HCT116 (cell line): Measurements from ENCODE around the gene ZSWIM4. TPM values are rescaled to one million over a fixed set of nuclear protein-coding genes. Genes with fewer than 3 reads are reported as not detected.

ENCODE experiments used
- ATAC-seq: fragments of 200-7000 bp; cut with Tn5 transposase; 2 replicates; pipeline ENCODE4 v1.9.1; 2020; ENCODE audit warnings: mild to moderate bottlenecking, moderate library complexity
- BruUV-seq: library from RNA; stranded (reverse); fragments of 400-500 nt; replicated peaks from 2 replicates; lab custom pipeline; 2021; lab: Mats Ljungman, UMichigan
- CTCF ChIA-PET: fragments of 300-600 bp; sonication (Branson Sonifier 250); formaldehyde crosslinking; loops from one replicate; lab custom pipeline; 2021; ENCODE audit warnings: antibody characterized with exemption; lab: Charles Lee
- POLR2A ChIA-PET: fragments of 300-600, 350-600 bp; sonication (Branson Sonifier 250); formaldehyde crosslinking; loops from one replicate; lab custom pipeline; 2021; ENCODE audit warnings: antibody characterized with exemption; lab: Charles Lee
- RAD21 ChIA-PET, 2 experiments: fragments of 300-600 bp; sonication (Branson Sonifier 250); formaldehyde crosslinking; loops; one replicate each; lab custom pipeline; 2023; ENCODE audit warnings: low total read pairs in 2 of 2; ENCODE audit not compliant: uncharacterized antibody in 2 of 2, unreplicated experiment in 2 of 2, low non-redundant PET in 1 of 2; lab: Charles Lee
- DNase-seq: peaks from one replicate; pipeline ENCODE4 v3.0.0-alpha.2; 2010; ENCODE audit warnings: low read depth, low spot score
- H2AFZ ChIP-seq: fragments of 200-600 bp; shearing (Covaris generic), sonication (generic); 2 replicates; pipeline ENCODE4 v1.6.1; 2017; ENCODE audit warnings: low read depth, mixed run types, mixed read lengths, antibody characterized with exemption, low read length; ENCODE audit not compliant: poor library complexity, severe bottlenecking
- H3K27ac ChIP-seq: 2 replicates; pipeline ENCODE4 v1.5.1; 2012; ENCODE audit warnings: low read depth, low read length
- H3K27me3 ChIP-seq: fragments of 200-600 bp; sonication (generic); 2 replicates; pipeline ENCODE4 v1.6.1; 2016; ENCODE audit warnings: mixed run types, low read length, mixed read lengths; ENCODE audit not compliant: insufficient read depth
- H3K36me3 ChIP-seq, 2 experiments: fragments of 200-500 bp in 1 of 2; fragments of 200-600 bp in 1 of 2; sonication (Bioruptor generic) in 1 of 2; sonication (generic) in 1 of 2; 2 replicates each; pipeline versions ENCODE4 v1.5.1 to v1.6.1; 2014 to 2016; ENCODE audit warnings: low read length in 2 of 2, inconsistent platforms in 1 of 2, mixed read lengths in 1 of 2, mixed run types in 1 of 2; ENCODE audit not compliant: insufficient read depth in 2 of 2, control insufficient read depth in 1 of 2
- H3K4me1 ChIP-seq, 2 experiments: fragments of 200-600 bp in 1 of 2; sonication (generic) in 1 of 2; 2 replicates each; pipeline versions ENCODE4 v1.5.1 to v1.6.1; 2012 to 2017; ENCODE audit warnings: low read length in 2 of 2, inconsistent platforms in 1 of 2, mild to moderate bottlenecking in 1 of 2, mixed read lengths in 1 of 2, mixed run types in 1 of 2, moderate library complexity in 1 of 2; ENCODE audit not compliant: insufficient read depth in 2 of 2, control insufficient read depth in 1 of 2
- H3K4me2 ChIP-seq: fragments of 200-600 bp; sonication (generic); 2 replicates; pipeline ENCODE4 v1.6.1; 2017; ENCODE audit warnings: mixed run types, low read length, mixed read lengths
- H3K4me3 ChIP-seq, 2 experiments: fragments of 200-600 bp in 1 of 2; sonication (generic) in 1 of 2; replicated peaks in 1 of 2; 2 replicates each; pipeline ENCODE4 v1.5.1; 2011 to 2016; ENCODE audit warnings: low read length in 2 of 2, control low read depth in 1 of 2, low read depth in 1 of 2, mild to moderate bottlenecking in 1 of 2, mixed read lengths in 1 of 2, mixed run types in 1 of 2
- H3K79me2 ChIP-seq: fragments of 200-600 bp; sonication (generic); 2 replicates; pipeline ENCODE4 v1.6.1; 2017; ENCODE audit warnings: mild to moderate bottlenecking, mixed run types, low read length, moderate library complexity, mixed read lengths; ENCODE audit not compliant: insufficient read depth
- H3K9ac ChIP-seq: fragments of 200-600 bp; sonication (generic); 2 replicates; pipeline ENCODE4 v1.6.1; 2016; ENCODE audit warnings: low read length, mixed read lengths
- H3K9me2 ChIP-seq: fragments of 200-600 bp; sonication (generic), shearing (Covaris generic); 2 replicates; pipeline ENCODE4 v1.6.1; 2017; ENCODE audit warnings: mixed run types, mild to moderate bottlenecking, moderate library complexity; ENCODE audit not compliant: insufficient read depth
- H3K9me3 ChIP-seq, 2 experiments: fragments of 200-500 bp in 1 of 2; fragments of 200-600 bp in 1 of 2; sonication (Bioruptor generic) in 1 of 2; sonication (generic) in 1 of 2; 2 replicates each; pipeline ENCODE4 v1.6.1; 2014 to 2017; ENCODE audit warnings: low read length in 2 of 2, mixed read lengths in 2 of 2, inconsistent platforms in 1 of 2, low read depth in 1 of 2, mild to moderate bottlenecking in 1 of 2, mixed run types in 1 of 2, moderate library complexity in 1 of 2; ENCODE audit not compliant: control insufficient read depth in 1 of 2, insufficient read depth in 1 of 2
- H4K20me1 ChIP-seq: fragments of 200-600 bp; sonication (generic), shearing (Covaris generic); 2 replicates; pipeline ENCODE4 v1.6.1; 2017; ENCODE audit warnings: mixed run types, mild to moderate bottlenecking, moderate library complexity; ENCODE audit not compliant: insufficient read depth
- EGR1 ChIP-seq: IDR thresholded peaks from 2 replicates; pipeline ENCODE4 v1.6.1; 2012; ENCODE audit warnings: low read depth
- ELF1 ChIP-seq: IDR thresholded peaks from 2 replicates; pipeline ENCODE4 v1.6.1; 2012; ENCODE audit warnings: low read depth, borderline replicate concordance
- EZH2 ChIP-seq: fragments of 200-600 bp; sonication (generic); IDR thresholded peaks from 2 replicates; pipeline ENCODE4 v1.6.1; 2017; ENCODE audit warnings: antibody characterized with exemption, mixed run types
- YY1 ChIP-seq: IDR thresholded peaks from 2 replicates; pipeline ENCODE4 v1.6.1; 2011; ENCODE audit warnings: low read length, low read depth, moderate library complexity, mild to moderate bottlenecking; ENCODE audit not compliant: insufficient replicate concordance; ENCODE audit errors: extremely low read depth
- ZFX ChIP-seq: fragments of 450-650 bp; IDR thresholded peaks from 2 replicates; pipeline ENCODE4 v1.6.1; 2017
- ZNF274 ChIP-seq: fragments of 200-500 bp; sonication (Bioruptor generic); IDR thresholded peaks from 2 replicates; pipeline ENCODE4 v1.6.1; 2014; ENCODE audit warnings: mild to moderate bottlenecking, low read depth, low read length, inconsistent platforms
- intact Hi-C: fragments of 100-400 bp; cut with micrococcal nuclease; formaldehyde crosslinking; loops from 2 replicates; pipeline ENCODE4 v1.10.0; 2022
- total RNA-seq: library from RNA; stranded (reverse); gene quantifications from one replicate; pipeline ENCODE4 v1.2.1, GENCODE V29; 2021; ENCODE audit not compliant: unreplicated experiment
- TF ChIP-seq, protein P1 (sequence below), 3 experiments: fragments of 200-600 bp in 1 of 3; sonication (generic) in 1 of 3; IDR thresholded peaks in 2 of 3; conservative IDR thresholded peaks in 1 of 3; 2 replicates each; pipeline ENCODE4 v1.5.1; 2012 to 2017; ENCODE audit warnings: low read depth in 2 of 3, low read length in 2 of 3, antibody characterized with exemption in 1 of 3, borderline replicate concordance in 1 of 3, control low read depth in 1 of 3, mild to moderate bottlenecking in 1 of 3, mixed read lengths in 1 of 3, mixed run types in 1 of 3, moderate library complexity in 1 of 3; ENCODE audit not compliant: insufficient read depth in 1 of 3
- TF ChIP-seq, protein P2 (sequence below): IDR thresholded peaks from 2 replicates; pipeline ENCODE4 v1.6.1; 2012; ENCODE audit warnings: low read depth
- TF ChIP-seq, protein P3 (sequence below): IDR thresholded peaks from 2 replicates; pipeline ENCODE4 v1.6.1; 2011; ENCODE audit warnings: mild to moderate bottlenecking, low read length, moderate library complexity; ENCODE audit not compliant: insufficient replicate concordance; ENCODE audit errors: extremely low read depth

The ZSWIM4 gene
- total RNA-seq, 1 experiment from 2014 or later: 9.8 TPM

DNA sequence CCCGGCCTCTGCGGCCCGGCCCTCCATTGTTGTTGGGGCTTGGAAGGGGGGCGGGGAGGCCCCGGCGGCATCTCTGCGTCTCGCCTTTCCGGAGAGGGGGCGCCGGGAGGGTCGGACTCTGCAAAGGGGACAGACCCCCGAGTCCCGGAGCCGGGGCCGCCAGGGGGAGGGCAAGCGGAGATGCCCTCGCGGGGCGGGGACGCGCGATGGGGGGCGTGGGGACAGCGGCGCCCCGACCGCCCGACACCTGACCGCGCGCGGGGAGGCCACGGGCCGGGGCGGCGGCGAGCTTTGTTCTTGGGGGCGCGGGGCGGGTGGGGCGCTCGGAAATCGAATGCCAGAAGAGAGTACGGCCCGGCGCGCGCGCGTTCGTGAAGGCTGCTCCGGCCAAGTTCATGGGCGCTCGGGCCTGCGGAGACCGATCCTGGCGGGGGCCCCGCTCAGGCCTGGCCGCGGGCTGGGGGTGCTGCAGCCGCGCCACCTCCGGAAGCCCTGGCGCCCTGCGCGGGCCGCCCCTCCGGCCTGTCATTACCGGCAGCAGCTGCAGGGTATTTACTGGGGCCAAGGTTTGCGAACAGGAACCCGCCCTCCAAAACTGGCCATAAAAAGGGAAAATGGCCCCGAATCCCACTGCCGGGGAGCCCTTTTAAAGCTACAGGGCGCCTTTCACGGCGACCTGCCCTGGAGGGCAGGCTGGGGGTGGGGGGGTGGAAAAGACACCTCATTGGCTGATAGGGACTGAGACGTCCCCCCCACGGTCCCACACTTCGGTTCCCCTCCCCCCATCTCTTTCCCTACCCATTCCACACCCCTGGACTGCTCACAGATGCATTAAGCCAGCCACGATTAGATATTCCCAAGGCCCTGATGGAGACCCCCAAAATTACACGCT lies 70.6 kb downstream of the ZSWIM4 start:
- no peak for DNase-seq

More for the DNA sequence above, 70.6 kb downstream of the ZSWIM4 start:
- ChIA-PET CTCF (no interaction called here), POLR2A (no interaction called here), RAD21 (no interaction called here)
- no peak for ATAC-seq
- H3K36me3 ChIP-seq: no peaks in the 10 kb centered on the region
- peak overlapping the region; percentile 41 to 60 for H3K4me3 ChIP-seq
- intact Hi-C loops: no loop called here
- no peak overlapping the region for H2AFZ ChIP-seq
- TF ChIP-seq, protein P1, sequence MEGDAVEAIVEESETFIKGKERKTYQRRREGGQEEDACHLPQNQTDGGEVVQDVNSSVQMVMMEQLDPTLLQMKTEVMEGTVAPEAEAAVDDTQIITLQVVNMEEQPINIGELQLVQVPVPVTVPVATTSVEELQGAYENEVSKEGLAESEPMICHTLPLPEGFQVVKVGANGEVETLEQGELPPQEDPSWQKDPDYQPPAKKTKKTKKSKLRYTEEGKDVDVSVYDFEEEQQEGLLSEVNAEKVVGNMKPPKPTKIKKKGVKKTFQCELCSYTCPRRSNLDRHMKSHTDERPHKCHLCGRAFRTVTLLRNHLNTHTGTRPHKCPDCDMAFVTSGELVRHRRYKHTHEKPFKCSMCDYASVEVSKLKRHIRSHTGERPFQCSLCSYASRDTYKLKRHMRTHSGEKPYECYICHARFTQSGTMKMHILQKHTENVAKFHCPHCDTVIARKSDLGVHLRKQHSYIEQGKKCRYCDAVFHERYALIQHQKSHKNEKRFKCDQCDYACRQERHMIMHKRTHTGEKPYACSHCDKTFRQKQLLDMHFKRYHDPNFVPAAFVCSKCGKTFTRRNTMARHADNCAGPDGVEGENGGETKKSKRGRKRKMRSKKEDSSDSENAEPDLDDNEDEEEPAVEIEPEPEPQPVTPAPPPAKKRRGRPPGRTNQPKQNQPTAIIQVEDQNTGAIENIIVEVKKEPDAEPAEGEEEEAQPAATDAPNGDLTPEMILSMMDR (IDR thresholded peaks at IDR 0.05 in 2 of 3, conservative IDR thresholded peaks at IDR 0.05 in 1 of 3; ENCODE audit: borderline replicate concordance in 1 of 3, insufficient read depth in 1 of 3, low read depth in 2 of 3, low read length in 2 of 3): no peak
- no peak for TF ChIP-seq ELF1
- TF ChIP-seq, protein P2, sequence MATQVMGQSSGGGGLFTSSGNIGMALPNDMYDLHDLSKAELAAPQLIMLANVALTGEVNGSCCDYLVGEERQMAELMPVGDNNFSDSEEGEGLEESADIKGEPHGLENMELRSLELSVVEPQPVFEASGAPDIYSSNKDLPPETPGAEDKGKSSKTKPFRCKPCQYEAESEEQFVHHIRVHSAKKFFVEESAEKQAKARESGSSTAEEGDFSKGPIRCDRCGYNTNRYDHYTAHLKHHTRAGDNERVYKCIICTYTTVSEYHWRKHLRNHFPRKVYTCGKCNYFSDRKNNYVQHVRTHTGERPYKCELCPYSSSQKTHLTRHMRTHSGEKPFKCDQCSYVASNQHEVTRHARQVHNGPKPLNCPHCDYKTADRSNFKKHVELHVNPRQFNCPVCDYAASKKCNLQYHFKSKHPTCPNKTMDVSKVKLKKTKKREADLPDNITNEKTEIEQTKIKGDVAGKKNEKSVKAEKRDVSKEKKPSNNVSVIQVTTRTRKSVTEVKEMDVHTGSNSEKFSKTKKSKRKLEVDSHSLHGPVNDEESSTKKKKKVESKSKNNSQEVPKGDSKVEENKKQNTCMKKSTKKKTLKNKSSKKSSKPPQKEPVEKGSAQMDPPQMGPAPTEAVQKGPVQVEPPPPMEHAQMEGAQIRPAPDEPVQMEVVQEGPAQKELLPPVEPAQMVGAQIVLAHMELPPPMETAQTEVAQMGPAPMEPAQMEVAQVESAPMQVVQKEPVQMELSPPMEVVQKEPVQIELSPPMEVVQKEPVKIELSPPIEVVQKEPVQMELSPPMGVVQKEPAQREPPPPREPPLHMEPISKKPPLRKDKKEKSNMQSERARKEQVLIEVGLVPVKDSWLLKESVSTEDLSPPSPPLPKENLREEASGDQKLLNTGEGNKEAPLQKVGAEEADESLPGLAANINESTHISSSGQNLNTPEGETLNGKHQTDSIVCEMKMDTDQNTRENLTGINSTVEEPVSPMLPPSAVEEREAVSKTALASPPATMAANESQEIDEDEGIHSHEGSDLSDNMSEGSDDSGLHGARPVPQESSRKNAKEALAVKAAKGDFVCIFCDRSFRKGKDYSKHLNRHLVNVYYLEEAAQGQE: no peak
- no peak for TF ChIP-seq EGR1
- TF ChIP-seq, protein P3, sequence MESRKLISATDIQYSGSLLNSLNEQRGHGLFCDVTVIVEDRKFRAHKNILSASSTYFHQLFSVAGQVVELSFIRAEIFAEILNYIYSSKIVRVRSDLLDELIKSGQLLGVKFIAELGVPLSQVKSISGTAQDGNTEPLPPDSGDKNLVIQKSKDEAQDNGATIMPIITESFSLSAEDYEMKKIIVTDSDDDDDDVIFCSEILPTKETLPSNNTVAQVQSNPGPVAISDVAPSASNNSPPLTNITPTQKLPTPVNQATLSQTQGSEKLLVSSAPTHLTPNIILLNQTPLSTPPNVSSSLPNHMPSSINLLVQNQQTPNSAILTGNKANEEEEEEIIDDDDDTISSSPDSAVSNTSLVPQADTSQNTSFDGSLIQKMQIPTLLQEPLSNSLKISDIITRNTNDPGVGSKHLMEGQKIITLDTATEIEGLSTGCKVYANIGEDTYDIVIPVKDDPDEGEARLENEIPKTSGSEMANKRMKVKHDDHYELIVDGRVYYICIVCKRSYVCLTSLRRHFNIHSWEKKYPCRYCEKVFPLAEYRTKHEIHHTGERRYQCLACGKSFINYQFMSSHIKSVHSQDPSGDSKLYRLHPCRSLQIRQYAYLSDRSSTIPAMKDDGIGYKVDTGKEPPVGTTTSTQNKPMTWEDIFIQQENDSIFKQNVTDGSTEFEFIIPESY: no peak
- 0 out of 2 replicates have a peak, but pooled peaks have one; percentile 37 for TF ChIP-seq ZFX
- no peak for TF ChIP-seq YY1
- TF ChIP-seq EZH2: no peak
- no peak for TF ChIP-seq ZNF274
- no peaks in the 10 kb centered on the region for H3K9me2 ChIP-seq
- H3K4me1 ChIP-seq: peaks cover 13 to 29% of the 10 kb centered on the region in 2 experiments
- no peak overlapping the region; the same call in 1 of the 2 replicates for H3K27ac ChIP-seq
- H3K27me3 ChIP-seq: no peaks in the 10 kb centered on the region
- no TSS peak for BruUV-seq
- peak overlapping the region; percentile 87 for H3K4me2 ChIP-seq
- H3K79me2 ChIP-seq: no peaks in the 10 kb centered on the region
- no peaks in the 10 kb centered on the region for H3K9me3 ChIP-seq
- H3K9ac ChIP-seq: peak overlapping the region; percentile 68
- no peaks in the 10 kb centered on the region for H4K20me1 ChIP-seq
